ENCODE results near the gene NCKAP5L.

DNA sequence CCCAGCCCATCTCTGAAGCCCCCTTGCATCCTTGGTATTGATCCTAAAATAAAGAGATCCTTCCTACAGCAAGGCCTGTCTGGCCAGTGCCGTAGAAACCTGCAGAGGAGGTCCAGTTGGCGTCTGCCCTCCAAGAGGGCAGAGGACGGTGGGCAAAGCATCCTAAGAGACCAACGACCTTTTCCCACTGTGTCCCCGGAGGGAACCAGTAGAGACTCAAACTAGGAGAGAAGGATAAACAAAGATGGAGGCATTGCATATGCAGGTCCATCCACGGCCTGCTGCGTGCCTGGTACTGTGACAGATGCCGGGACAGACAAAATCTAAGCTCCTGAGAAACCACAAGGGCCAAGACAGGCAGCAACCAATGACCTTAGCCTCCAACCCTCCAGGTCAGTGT, 3.8 kb downstream of the NCKAP5L start:
- TF ChIP-seq, protein P1, sequence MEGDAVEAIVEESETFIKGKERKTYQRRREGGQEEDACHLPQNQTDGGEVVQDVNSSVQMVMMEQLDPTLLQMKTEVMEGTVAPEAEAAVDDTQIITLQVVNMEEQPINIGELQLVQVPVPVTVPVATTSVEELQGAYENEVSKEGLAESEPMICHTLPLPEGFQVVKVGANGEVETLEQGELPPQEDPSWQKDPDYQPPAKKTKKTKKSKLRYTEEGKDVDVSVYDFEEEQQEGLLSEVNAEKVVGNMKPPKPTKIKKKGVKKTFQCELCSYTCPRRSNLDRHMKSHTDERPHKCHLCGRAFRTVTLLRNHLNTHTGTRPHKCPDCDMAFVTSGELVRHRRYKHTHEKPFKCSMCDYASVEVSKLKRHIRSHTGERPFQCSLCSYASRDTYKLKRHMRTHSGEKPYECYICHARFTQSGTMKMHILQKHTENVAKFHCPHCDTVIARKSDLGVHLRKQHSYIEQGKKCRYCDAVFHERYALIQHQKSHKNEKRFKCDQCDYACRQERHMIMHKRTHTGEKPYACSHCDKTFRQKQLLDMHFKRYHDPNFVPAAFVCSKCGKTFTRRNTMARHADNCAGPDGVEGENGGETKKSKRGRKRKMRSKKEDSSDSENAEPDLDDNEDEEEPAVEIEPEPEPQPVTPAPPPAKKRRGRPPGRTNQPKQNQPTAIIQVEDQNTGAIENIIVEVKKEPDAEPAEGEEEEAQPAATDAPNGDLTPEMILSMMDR (conservative IDR thresholded peaks at IDR 0.05; ENCODE audit: low read depth in 2 of 2) = no peak
- TF ChIP-seq CREB1 (CRISPR knock-in tag; IDR thresholded peaks at IDR 0.05; ENCODE audit: low read depth) = no peak
- TF ChIP-seq STAT1 (IDR thresholded peaks at IDR 0.05; ENCODE audit: unreplicated experiment) = no peak
- TF ChIP-seq EZH2phosphoT487 (IDR thresholded peaks at IDR 0.05; ENCODE audit: unreplicated experiment) = no peak
- TF ChIP-seq POLR2AphosphoS5 (IDR thresholded peaks at IDR 0.05; ENCODE audit: low read depth) = no peak
- TF ChIP-seq, protein P2, sequence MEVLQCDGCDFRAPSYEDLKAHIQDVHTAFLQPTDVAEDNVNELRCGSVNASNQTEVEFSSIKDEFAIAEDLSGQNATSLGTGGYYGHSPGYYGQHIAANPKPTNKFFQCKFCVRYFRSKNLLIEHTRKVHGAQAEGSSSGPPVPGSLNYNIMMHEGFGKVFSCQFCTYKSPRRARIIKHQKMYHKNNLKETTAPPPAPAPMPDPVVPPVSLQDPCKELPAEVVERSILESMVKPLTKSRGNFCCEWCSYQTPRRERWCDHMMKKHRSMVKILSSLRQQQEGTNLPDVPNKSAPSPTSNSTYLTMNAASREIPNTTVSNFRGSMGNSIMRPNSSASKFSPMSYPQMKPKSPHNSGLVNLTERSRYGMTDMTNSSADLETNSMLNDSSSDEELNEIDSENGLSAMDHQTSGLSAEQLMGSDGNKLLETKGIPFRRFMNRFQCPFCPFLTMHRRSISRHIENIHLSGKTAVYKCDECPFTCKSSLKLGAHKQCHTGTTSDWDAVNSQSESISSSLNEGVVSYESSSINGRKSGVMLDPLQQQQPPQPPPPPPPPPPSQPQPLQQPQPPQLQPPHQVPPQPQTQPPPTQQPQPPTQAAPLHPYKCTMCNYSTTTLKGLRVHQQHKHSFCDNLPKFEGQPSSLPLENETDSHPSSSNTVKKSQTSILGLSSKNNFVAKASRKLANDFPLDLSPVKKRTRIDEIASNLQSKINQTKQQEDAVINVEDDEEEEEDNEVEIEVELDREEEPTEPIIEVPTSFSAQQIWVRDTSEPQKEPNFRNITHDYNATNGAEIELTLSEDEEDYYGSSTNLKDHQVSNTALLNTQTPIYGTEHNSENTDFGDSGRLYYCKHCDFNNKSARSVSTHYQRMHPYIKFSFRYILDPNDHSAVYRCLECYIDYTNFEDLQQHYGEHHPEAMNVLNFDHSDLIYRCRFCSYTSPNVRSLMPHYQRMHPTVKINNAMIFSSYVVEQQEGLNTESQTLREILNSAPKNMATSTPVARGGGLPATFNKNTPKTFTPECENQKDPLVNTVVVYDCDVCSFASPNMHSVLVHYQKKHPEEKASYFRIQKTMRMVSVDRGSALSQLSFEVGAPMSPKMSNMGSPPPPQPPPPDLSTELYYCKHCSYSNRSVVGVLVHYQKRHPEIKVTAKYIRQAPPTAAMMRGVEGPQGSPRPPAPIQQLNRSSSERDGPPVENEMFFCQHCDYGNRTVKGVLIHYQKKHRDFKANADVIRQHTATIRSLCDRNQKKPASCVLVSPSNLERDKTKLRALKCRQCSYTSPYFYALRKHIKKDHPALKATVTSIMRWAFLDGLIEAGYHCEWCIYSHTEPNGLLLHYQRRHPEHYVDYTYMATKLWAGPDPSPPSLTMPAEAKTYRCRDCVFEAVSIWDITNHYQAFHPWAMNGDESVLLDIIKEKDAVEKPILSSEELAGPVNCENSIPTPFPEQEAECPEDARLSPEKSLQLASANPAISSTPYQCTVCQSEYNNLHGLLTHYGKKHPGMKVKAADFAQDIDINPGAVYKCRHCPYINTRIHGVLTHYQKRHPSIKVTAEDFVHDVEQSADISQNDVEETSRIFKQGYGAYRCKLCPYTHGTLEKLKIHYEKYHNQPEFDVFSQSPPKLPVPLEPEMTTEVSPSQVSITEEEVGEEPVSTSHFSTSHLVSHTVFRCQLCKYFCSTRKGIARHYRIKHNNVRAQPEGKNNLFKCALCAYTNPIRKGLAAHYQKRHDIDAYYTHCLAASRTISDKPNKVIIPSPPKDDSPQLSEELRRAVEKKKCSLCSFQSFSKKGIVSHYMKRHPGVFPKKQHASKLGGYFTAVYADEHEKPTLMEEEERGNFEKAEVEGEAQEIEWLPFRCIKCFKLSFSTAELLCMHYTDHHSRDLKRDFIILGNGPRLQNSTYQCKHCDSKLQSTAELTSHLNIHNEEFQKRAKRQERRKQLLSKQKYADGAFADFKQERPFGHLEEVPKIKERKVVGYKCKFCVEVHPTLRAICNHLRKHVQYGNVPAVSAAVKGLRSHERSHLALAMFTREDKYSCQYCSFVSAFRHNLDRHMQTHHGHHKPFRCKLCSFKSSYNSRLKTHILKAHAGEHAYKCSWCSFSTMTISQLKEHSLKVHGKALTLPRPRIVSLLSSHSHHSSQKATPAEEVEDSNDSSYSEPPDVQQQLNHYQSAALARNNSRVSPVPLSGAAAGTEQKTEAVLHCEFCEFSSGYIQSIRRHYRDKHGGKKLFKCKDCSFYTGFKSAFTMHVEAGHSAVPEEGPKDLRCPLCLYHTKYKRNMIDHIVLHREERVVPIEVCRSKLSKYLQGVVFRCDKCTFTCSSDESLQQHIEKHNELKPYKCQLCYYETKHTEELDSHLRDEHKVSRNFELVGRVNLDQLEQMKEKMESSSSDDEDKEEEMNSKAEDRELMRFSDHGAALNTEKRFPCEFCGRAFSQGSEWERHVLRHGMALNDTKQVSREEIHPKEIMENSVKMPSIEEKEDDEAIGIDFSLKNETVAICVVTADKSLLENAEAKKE (CRISPR knock-in tag; IDR thresholded peaks at IDR 0.05) = no peak
- no peak for TF ChIP-seq EZH2 (IDR thresholded peaks at IDR 0.05; ENCODE audit: low read depth, unreplicated experiment)
- no peak for TF ChIP-seq ZNF331 (CRISPR knock-in tag; IDR thresholded peaks at IDR 0.05; ENCODE audit: low read depth)
- TF ChIP-seq, protein P3, sequence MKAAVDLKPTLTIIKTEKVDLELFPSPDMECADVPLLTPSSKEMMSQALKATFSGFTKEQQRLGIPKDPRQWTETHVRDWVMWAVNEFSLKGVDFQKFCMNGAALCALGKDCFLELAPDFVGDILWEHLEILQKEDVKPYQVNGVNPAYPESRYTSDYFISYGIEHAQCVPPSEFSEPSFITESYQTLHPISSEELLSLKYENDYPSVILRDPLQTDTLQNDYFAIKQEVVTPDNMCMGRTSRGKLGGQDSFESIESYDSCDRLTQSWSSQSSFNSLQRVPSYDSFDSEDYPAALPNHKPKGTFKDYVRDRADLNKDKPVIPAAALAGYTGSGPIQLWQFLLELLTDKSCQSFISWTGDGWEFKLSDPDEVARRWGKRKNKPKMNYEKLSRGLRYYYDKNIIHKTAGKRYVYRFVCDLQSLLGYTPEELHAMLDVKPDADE (IDR thresholded peaks at IDR 0.05) = no peak

Measured in GM23338 (cell line).